H1 (cell line): ENCODE data around the gene MAPKAP1.

ENCODE experiments used
- CTCF ChIP-seq, 3 experiments: IDR thresholded peaks; 1 replicate in 2 of 3; 2 replicates in 1 of 3; pipeline versions ENCODE4 v1.5.1 to v1.6.1; 2011; ENCODE audit warnings: low read length in 3 of 3, mild to moderate bottlenecking in 3 of 3, inconsistent platforms in 2 of 3, low read depth in 1 of 3, moderate library complexity in 1 of 3; ENCODE audit not compliant: insufficient read depth in 1 of 3; ENCODE audit errors: control extremely low read depth in 1 of 3
- E2F6 ChIP-seq: IDR thresholded peaks from 2 replicates; pipeline ENCODE4 v1.6.1; 2012; ENCODE audit warnings: inconsistent platforms
- EGR1 ChIP-seq: IDR thresholded peaks from 2 replicates; pipeline ENCODE4 v1.6.1; 2011; ENCODE audit warnings: low read depth, low read length, borderline replicate concordance
- EP300 ChIP-seq, 2 experiments: IDR thresholded peaks; 1 replicate in 1 of 2; 2 replicates in 1 of 2; pipeline ENCODE4 v1.6.1; 2011 to 2012; ENCODE audit warnings: low read depth in 2 of 2, low read length in 2 of 2, mild to moderate bottlenecking in 2 of 2, borderline replicate concordance in 1 of 2, inconsistent platforms in 1 of 2, moderate library complexity in 1 of 2
- GABPA ChIP-seq: IDR thresholded peaks from 2 replicates; pipeline ENCODE4 v1.6.1; 2011; ENCODE audit warnings: mild to moderate bottlenecking, low read length, moderate library complexity, borderline replicate concordance; ENCODE audit not compliant: insufficient read depth
- GTF2F1 ChIP-seq: IDR thresholded peaks from 2 replicates; pipeline ENCODE4 v1.6.1; 2012; ENCODE audit warnings: low read depth, low read length, improper control_type of control experiment, borderline replicate concordance
- NRF1 ChIP-seq: IDR thresholded peaks from 2 replicates; pipeline ENCODE4 v1.6.1; 2011; ENCODE audit warnings: mild to moderate bottlenecking, low read depth, low read length, improper control_type of control experiment
- POLR2A ChIP-seq, 2 experiments: IDR thresholded peaks; 1 replicate in 1 of 2; 2 replicates in 1 of 2; pipeline ENCODE4 v1.6.1; 2011; ENCODE audit warnings: low read depth in 2 of 2, low read length in 2 of 2, mild to moderate bottlenecking in 2 of 2; ENCODE audit errors: control extremely low read depth in 1 of 2
- POLR2AphosphoS5 ChIP-seq: IDR thresholded peaks from 2 replicates; pipeline ENCODE4 v1.6.1; 2011; ENCODE audit warnings: low read depth, low read length
- SP4 ChIP-seq: IDR thresholded peaks from 2 replicates; pipeline ENCODE4 v1.6.1; 2012; ENCODE audit warnings: low read length, inconsistent platforms
- TAF1 ChIP-seq: IDR thresholded peaks from 2 replicates; pipeline ENCODE4 v1.6.1; 2011; ENCODE audit warnings: mild to moderate bottlenecking, low read depth, low read length

- TF ChIP-seq NRF1 (no peak), EGR1 (no peak), GABPA (no peak), CTCF (IDR thresholded peaks at IDR 0.05; ENCODE audit: control extremely low read depth in 1 of 3, insufficient read depth in 1 of 3, low read depth in 1 of 3, low read length in 3 of 3) (no peak), GTF2F1 (no peak), E2F6 (no peak), POLR2A (IDR thresholded peaks at IDR 0.05; ENCODE audit: control extremely low read depth in 1 of 2, low read depth in 2 of 2, low read length in 2 of 2) (no peak), POLR2AphosphoS5 (no peak), TAF1 (no peak), EP300 (IDR thresholded peaks at IDR 0.05; ENCODE audit: borderline replicate concordance in 1 of 2, low read depth in 2 of 2, low read length in 2 of 2) (no peak), SP4 (no peak)
Measured at GRCh38 chr9:125634040-125634717, 72.8 kb downstream of the MAPKAP1 start.
